T-cell (primary cell): ENCODE results near the gene ZBED2. TPM values are rescaled to one million over a fixed set of nuclear protein-coding genes. Genes with fewer than 3 reads are reported as not detected.

Experiments used
- ATAC-seq, 4 experiments: fragments of 200-7000 bp in 3 of 4; fragments of 150-1000 bp in 1 of 4; cut with Tn5 transposase; replicated peaks in 1 of 4; 1 replicate in 3 of 4; 2 replicates in 1 of 4; pipeline ENCODE4 v1.10.0; 2021; ENCODE audit warnings: moderate library complexity in 3 of 4, mild to moderate bottlenecking in 2 of 4, moderate number of reproducible peaks in 1 of 4
- CTCF ChIA-PET, 2 donors: fragments of 300-600 bp; sonication (Branson Sonifier 250); formaldehyde crosslinking; loops; one replicate each; lab custom pipeline; 2022; ENCODE audit warnings: antibody characterized with exemption in 2 of 2; lab: Charles Lee
- POLR2A ChIA-PET, 2 donors: fragments of 300-600 bp; sonication (Branson Sonifier 250); formaldehyde crosslinking; loops; one replicate each; lab custom pipeline; 2022; ENCODE audit warnings: antibody characterized with exemption in 2 of 2; lab: Charles Lee
- DNase-seq, 35 experiments: peaks; one replicate each; pipeline versions ENCODE4 v3.0.0 to v3.0.0-alpha.2; 2013 to 2023
- H3K27ac ChIP-seq: one replicate; pipeline ENCODE4 v1.5.1; 2013; ENCODE audit warnings: low read length
- H3K27me3 ChIP-seq, 2 experiments: replicated peaks in 1 of 2; 1 replicate in 1 of 2; 2 replicates in 1 of 2; pipeline versions ENCODE4 v1.6.1 to v1.7.0; 2013; ENCODE audit warnings: low read length in 1 of 2, mixed read lengths in 1 of 2; ENCODE audit not compliant: control insufficient read depth in 2 of 2, insufficient read depth in 2 of 2; ENCODE audit errors: extremely low read depth in 1 of 2
- H3K36me3 ChIP-seq, 2 donors: 1 replicate in 1 of 2; 2 replicates in 1 of 2; pipeline versions ENCODE4 v1.6.1 to v1.7.0; 2013; ENCODE audit warnings: low read length in 1 of 2; ENCODE audit not compliant: control insufficient read depth in 2 of 2, insufficient read depth in 1 of 2; ENCODE audit errors: extremely low read depth in 1 of 2
- H3K4me1 ChIP-seq, 2 experiments: 1 replicate in 1 of 2; 2 replicates in 1 of 2; pipeline versions ENCODE4 v1.6.1 to v1.7.0; 2013; ENCODE audit warnings: low read length in 2 of 2, mixed read lengths in 1 of 2; ENCODE audit not compliant: insufficient read depth in 2 of 2, control insufficient read depth in 1 of 2; ENCODE audit errors: extremely low read depth in 1 of 2
- H3K4me3 ChIP-seq, 2 donors: 1 replicate in 1 of 2; 2 replicates in 1 of 2; pipeline versions ENCODE4 v1.5.1 to v1.7.0; 2013; ENCODE audit warnings: mild to moderate bottlenecking in 2 of 2, low read length in 1 of 2, moderate library complexity in 1 of 2; ENCODE audit not compliant: control insufficient read depth in 1 of 2; ENCODE audit errors: extremely low read depth in 1 of 2
- H3K9me3 ChIP-seq: 2 replicates; pipeline ENCODE4 v1.7.0; 2013
- H3K27ac Mint-ChIP-seq, 2 donors: one replicate each; pipeline ENCODE4 v1.8.0; 2020 to 2021; ENCODE audit warnings: mild to moderate bottlenecking in 2 of 2, mixed read lengths in 2 of 2
- H3K27me3 Mint-ChIP-seq, 2 donors: one replicate each; pipeline ENCODE4 v1.8.0; 2021 to 2022; ENCODE audit warnings: mixed read lengths in 2 of 2
- H3K36me3 Mint-ChIP-seq: one replicate; pipeline ENCODE4 v1.8.0; 2021; ENCODE audit warnings: mixed read lengths
- H3K4me1 Mint-ChIP-seq, 3 donors: one replicate each; pipeline ENCODE4 v1.8.0; 2020 to 2022; ENCODE audit warnings: mixed read lengths in 3 of 3, mild to moderate bottlenecking in 1 of 3
- H3K4me3 Mint-ChIP-seq, 3 donors: one replicate each; pipeline ENCODE4 v1.8.0; 2020 to 2022; ENCODE audit warnings: mild to moderate bottlenecking in 3 of 3, mixed read lengths in 3 of 3, moderate library complexity in 3 of 3
- H3K9me3 Mint-ChIP-seq, 3 donors: one replicate each; pipeline ENCODE4 v1.8.0; 2020 to 2022; ENCODE audit warnings: mixed read lengths in 3 of 3
- WGBS: methylation state at CpG from one replicate; pipeline ENCODE4 v1.1.5; 2013; ENCODE audit warnings: missing lambda C conversion rate; ENCODE audit not compliant: insufficient coverage; 5-methylcytosine and 5-hydroxymethylcytosine counted together
- total RNA-seq, 35 experiments: library from RNA in 6 of 35; stranded (reverse) in 6 of 35; fragments of 120-200 nt in 1 of 35; gene quantifications; one replicate each; pipeline versions ENCODE4 v1.2.1 to v1.2.4 and lab custom pipeline; 2013 to 2026

Gene ZBED2
- total RNA-seq, 5 donors from 2014 or later (not counting 1 experiment from before 2014, with no cell fraction given): 0.35 to 0.82 (median 0.73) TPM; not detected in 2

DNA sequence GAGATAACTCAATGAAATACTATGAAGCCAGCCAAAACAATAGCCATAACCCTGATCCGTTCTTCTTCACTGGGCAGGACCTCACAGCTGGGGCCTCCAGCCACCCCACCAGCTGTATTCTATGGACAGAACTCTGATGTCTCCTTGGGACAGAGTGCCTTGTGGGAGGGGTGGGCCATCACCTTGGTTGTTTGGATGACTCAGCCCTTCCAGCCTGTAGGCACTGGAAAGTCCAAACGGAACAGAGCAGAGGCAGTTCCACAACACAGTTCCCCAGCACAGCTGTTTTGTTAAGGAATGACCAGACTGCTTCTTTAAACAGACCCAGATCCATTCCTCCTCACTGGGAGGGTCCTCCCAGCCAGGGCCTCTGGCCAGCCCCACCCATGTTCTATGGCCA is 31.9 kb upstream of the ZBED2 start:
- Histone ChIP-seq H3K27ac (no peak overlapping the region), H3K4me1 (no peaks in the 10 kb centered on the region), H3K36me3 (peaks cover 10 to 50% of the 10 kb centered on the region in 2 donors), H3K9me3 (no peaks in the 10 kb centered on the region), H3K27me3 (no peaks in the 10 kb centered on the region), H3K4me3 (no peak overlapping the region)
- CTCF ChIA-PET: interaction anchor here in 1 of 2 donors (1.0 kb wide), 1 partner anchor 19 kb away, joined by 3 read pairs; no protein-coding TSS in a partner anchor
- Mint-ChIP-seq H3K4me3 (no peak overlapping the region), H3K9me3 (peaks cover 5 to 16% (median 9%) of the 10 kb centered on the region in 3 donors), H3K4me1 (peaks cover 5 to 17% (median 8%) of the 10 kb centered on the region in 3 donors), H3K27ac (no peak overlapping the region), H3K27me3 (no peaks in the 10 kb centered on the region), H3K36me3 (peaks cover 84% of the 10 kb centered on the region)
- 40% methylated on average over 1 of the region's 2 CpGs for WGBS
- POLR2A ChIA-PET: interaction anchor here in 1 of 2 donors (0.6 kb wide), 1 partner anchor 143 kb away, joined by 3 read pairs; no protein-coding TSS in a partner anchor
- no peak for ATAC-seq
- no peak for DNase-seq

GRCh38 chr3:111621535-111621934 is 26.4 kb upstream of the ZBED2 start:
- peak in 14 of 35 experiments; percentile 4 to 50 (median 18) for DNase-seq
- Histone ChIP-seq H3K9me3 (no peaks in the 10 kb centered on the region), H3K4me1 (peaks cover 4 to 16% of the 10 kb centered on the region in 2 experiments), H3K27me3 (no peaks in the 10 kb centered on the region), H3K27ac (no peak overlapping the region), H3K4me3 (no peak overlapping the region), H3K36me3 (peaks cover 0 to 47% of the 10 kb centered on the region in 2 donors)
- CTCF ChIA-PET: interaction anchor here in 1 of 2 donors (0.6 kb wide), 1 partner anchor 85 kb away, joined by 3 read pairs; no protein-coding TSS in a partner anchor
- peaks cover 49% of the 10 kb centered on the region for H3K36me3 Mint-ChIP-seq
- no peak for ATAC-seq
- no peaks in the 10 kb centered on the region for H3K27me3 Mint-ChIP-seq
- H3K9me3 Mint-ChIP-seq: no peaks in the 10 kb centered on the region
- no CpG with 5 or more reads among the region's 5 CpGs for WGBS
- H3K4me3 Mint-ChIP-seq: no peak overlapping the region
- no peak overlapping the region for H3K27ac Mint-ChIP-seq
- POLR2A ChIA-PET: no interaction called here
- H3K4me1 Mint-ChIP-seq: peaks cover 22 to 25% (median 24%) of the 10 kb centered on the region in 3 donors

DNA sequence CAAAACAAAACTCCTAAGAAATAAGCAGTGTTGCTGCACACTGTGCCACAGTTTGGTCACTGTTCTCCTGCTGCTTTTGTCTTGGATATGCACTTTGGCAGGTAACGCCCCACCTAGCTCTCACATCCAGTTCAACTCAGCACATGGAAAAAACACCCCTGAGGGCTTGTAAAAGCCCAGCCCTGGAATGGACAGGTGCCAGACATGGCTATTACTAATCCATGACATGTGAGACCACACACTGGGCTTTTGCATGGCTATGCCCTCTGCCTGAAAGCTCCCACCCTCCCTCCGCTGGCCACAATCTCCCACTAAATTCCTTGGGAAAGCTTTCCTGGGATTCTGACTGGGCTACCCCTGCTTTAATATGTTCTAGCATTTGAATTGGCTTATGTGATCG is 24.7 kb upstream of the ZBED2 start:
- Histone ChIP-seq H3K9me3 (no peaks in the 10 kb centered on the region), H3K27me3 (no peaks in the 10 kb centered on the region), H3K4me1 (peaks cover 19 to 28% of the 10 kb centered on the region in 2 experiments), H3K4me3 (no peak overlapping the region), H3K36me3 (peaks cover 0 to 41% of the 10 kb centered on the region in 2 donors), H3K27ac (no peak overlapping the region)
- H3K4me1 Mint-ChIP-seq: peaks cover 39 to 42% (median 41%) of the 10 kb centered on the region in 3 donors
- no peak overlapping the region for H3K27ac Mint-ChIP-seq
- CTCF ChIA-PET: interaction anchor here (0.7 to 0.9 kb wide), 2 partner anchors 33 to 78 kb away, joined by 3 read pairs; partner anchors contain the start of gene CD96 (in 1 of the 2)
- no peak for ATAC-seq
- no peak overlapping the region for H3K4me3 Mint-ChIP-seq
- no peaks in the 10 kb centered on the region for H3K9me3 Mint-ChIP-seq
- WGBS: 95% methylated on average over 2 of the region's 3 CpGs
- H3K27me3 Mint-ChIP-seq: no peaks in the 10 kb centered on the region
- DNase-seq: no peak
- H3K36me3 Mint-ChIP-seq: peaks cover 45% of the 10 kb centered on the region
- POLR2A ChIA-PET: no interaction called here

- ChIA-PET POLR2A (no interaction called here), CTCF (interaction anchor here (0.7 to 0.9 kb wide), 4 partner anchors 14 to 97 kb away, joined by 3 to 5 read pairs (median 3); partner anchors contain the start of gene CD96 (in 1 of the 2))
- no peaks in the 10 kb centered on the region for H3K9me3 Mint-ChIP-seq
- H3K4me3 ChIP-seq: no peak overlapping the region
- peaks cover 19 to 29% of the 10 kb centered on the region in 2 experiments for H3K4me1 ChIP-seq
- DNase-seq (no peak), ATAC-seq (no peak)
- peak overlapping the region in 1 of 2 donors; percentile 49 for H3K27ac Mint-ChIP-seq
- H3K4me1 Mint-ChIP-seq: peaks cover 38 to 48% (median 46%) of the 10 kb centered on the region in 3 donors
- H3K36me3 ChIP-seq: peaks cover 0 to 39% of the 10 kb centered on the region in 2 donors
- H3K27ac ChIP-seq: no peak overlapping the region
- no peaks in the 10 kb centered on the region for H3K27me3 Mint-ChIP-seq
- no peaks in the 10 kb centered on the region for H3K27me3 ChIP-seq
- peaks cover 43% of the 10 kb centered on the region for H3K36me3 Mint-ChIP-seq
- H3K4me3 Mint-ChIP-seq: no peak overlapping the region
- H3K9me3 ChIP-seq: no peaks in the 10 kb centered on the region
Measured at GRCh38 chr3:111618945-111619344, 23.8 kb upstream of the ZBED2 start.

DNA sequence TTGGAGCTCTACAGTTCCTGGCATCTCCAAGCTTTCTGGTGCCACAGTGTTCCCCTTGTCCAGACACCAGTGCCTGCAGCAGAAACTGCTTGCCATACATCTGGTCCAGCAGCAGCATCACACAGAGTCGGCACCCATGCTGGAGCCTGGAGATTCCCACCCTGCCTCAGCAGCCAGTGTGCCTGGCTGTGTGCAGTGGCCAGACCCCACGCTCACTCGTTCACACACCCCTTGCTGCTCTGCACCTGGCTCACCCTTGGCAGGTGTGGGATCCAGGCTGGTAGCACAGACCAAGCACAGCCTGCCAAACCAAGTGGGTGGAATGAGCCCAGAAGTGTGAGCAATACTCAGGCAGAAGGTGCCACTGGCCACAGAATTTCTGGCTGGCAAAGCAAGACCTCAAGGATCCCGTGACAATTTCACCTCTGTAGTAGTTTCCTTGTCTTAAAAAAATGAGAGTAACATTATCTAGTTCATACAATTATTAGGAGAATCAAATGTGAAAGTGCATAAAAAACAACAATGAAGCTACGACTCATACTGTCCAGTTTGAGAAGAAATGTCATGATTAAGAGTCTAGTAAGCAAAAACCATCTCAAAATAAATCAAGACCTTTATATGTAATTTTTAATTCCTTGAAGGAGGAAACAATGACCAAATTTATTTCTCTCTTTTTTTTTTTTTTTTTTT is 22.9 kb upstream of the ZBED2 start:
- peaks cover 19 to 29% of the 10 kb centered on the region in 2 experiments for H3K4me1 ChIP-seq
- Mint-ChIP-seq H3K27ac (peak overlapping the region; percentile 40 to 79), H3K36me3 (peaks cover 43% of the 10 kb centered on the region), H3K4me3 (no peak overlapping the region), H3K27me3 (no peaks in the 10 kb centered on the region), H3K9me3 (no peaks in the 10 kb centered on the region), H3K4me1 (peaks cover 40 to 53% (median 51%) of the 10 kb centered on the region in 3 donors)
- DNase-seq (no peak), ATAC-seq (no peak)
- ChIA-PET POLR2A (no interaction called here), CTCF (interaction anchor here (0.6 to 0.9 kb wide), 3 partner anchors 13 to 1004 kb away, joined by 3 to 5 read pairs (median 4); no protein-coding TSS in a partner anchor)
- H3K9me3 ChIP-seq: no peaks in the 10 kb centered on the region
- WGBS: 94% methylated on average over 3 of the region's 5 CpGs
- H3K36me3 ChIP-seq: peaks cover 0 to 32% of the 10 kb centered on the region in 2 donors
- no peak overlapping the region for H3K4me3 ChIP-seq
- no peaks in the 10 kb centered on the region for H3K27me3 ChIP-seq
- H3K27ac ChIP-seq: peak overlapping the region; percentile 2

- H3K4me1 ChIP-seq: peaks cover 19 to 29% of the 10 kb centered on the region in 2 experiments
- ChIA-PET CTCF (interaction anchor here in 1 of 2 donors (0.6 to 1.7 kb wide), 2 partner anchors 39 to 64 kb away, joined by 3 to 22 read pairs; no protein-coding TSS in a partner anchor), POLR2A (no interaction called here)
- Mint-ChIP-seq H3K4me1 (peaks cover 44 to 58% (median 54%) of the 10 kb centered on the region in 3 donors), H3K36me3 (peaks cover 46% of the 10 kb centered on the region), H3K27me3 (no peaks in the 10 kb centered on the region), H3K4me3 (no peak overlapping the region), H3K27ac (peak overlapping the region; percentile 40 to 79), H3K9me3 (no peaks in the 10 kb centered on the region)
- H3K36me3 ChIP-seq: peaks cover 0 to 39% of the 10 kb centered on the region in 2 donors
- no peak overlapping the region for H3K4me3 ChIP-seq
- ATAC-seq (no peak), DNase-seq (no peak)
- WGBS: no CpG with 5 or more reads among the region's 3 CpGs
- H3K27ac ChIP-seq: peak overlapping the region; percentile 83
- H3K27me3 ChIP-seq: no peaks in the 10 kb centered on the region
- H3K9me3 ChIP-seq: no peaks in the 10 kb centered on the region
Measured at GRCh38 chr3:111617406-111617805, 22.3 kb upstream of the ZBED2 start.
